ENCODE results near the gene GPT2. TPM values are rescaled to one million over a fixed set of nuclear protein-coding genes. Genes with fewer than 3 reads are reported as not detected.

Gene GPT2
- total and polyA plus RNA-seq, 2 experiments from 2014 or later: 41.0 to 51.3 TPM

- H3K27ac ChIP-seq: no peak overlapping the region
- DNase-seq (ENCODE audit: low spot score): no peak
- H3K9me2 ChIP-seq (replicated peaks; ENCODE audit: insufficient read depth): no peaks in the 10 kb centered on the region
- WGBS (ENCODE audit: low lambda C conversion rate, missing lambda C conversion rate): 95% methylated on average over 10 of the region's 10 CpGs
- H4K20me1 ChIP-seq (ENCODE audit: insufficient read depth, poor library complexity, severe bottlenecking): no peaks in the 10 kb centered on the region
- no peaks in the 10 kb centered on the region for H3K4me1 ChIP-seq (ENCODE audit: insufficient read depth)
- H3K79me2 ChIP-seq: no peaks in the 10 kb centered on the region
- no peak overlapping the region for H3K4me3 ChIP-seq
- no peak overlapping the region for H2AFZ ChIP-seq
- H3K27me3 ChIP-seq: no peaks in the 10 kb centered on the region
- TF ChIP-seq CTCF (IDR thresholded peaks at IDR 0.05; ENCODE audit: poor library complexity): no peak
- no peak for TF ChIP-seq EZH2phosphoT487 (IDR thresholded peaks at IDR 0.05; ENCODE audit: low read depth, severe bottlenecking, unreplicated experiment)
- no peak overlapping the region for H3K4me2 ChIP-seq
- no peaks in the 10 kb centered on the region for H3K36me3 ChIP-seq (replicated peaks; ENCODE audit: insufficient read depth, low read depth)
- H3K9me3 ChIP-seq (ENCODE audit: low read depth): no peaks in the 10 kb centered on the region
These were observed 38.1 kb downstream of the GPT2 start for GRCh38 chr16:46922239-46922638.

DNA sequence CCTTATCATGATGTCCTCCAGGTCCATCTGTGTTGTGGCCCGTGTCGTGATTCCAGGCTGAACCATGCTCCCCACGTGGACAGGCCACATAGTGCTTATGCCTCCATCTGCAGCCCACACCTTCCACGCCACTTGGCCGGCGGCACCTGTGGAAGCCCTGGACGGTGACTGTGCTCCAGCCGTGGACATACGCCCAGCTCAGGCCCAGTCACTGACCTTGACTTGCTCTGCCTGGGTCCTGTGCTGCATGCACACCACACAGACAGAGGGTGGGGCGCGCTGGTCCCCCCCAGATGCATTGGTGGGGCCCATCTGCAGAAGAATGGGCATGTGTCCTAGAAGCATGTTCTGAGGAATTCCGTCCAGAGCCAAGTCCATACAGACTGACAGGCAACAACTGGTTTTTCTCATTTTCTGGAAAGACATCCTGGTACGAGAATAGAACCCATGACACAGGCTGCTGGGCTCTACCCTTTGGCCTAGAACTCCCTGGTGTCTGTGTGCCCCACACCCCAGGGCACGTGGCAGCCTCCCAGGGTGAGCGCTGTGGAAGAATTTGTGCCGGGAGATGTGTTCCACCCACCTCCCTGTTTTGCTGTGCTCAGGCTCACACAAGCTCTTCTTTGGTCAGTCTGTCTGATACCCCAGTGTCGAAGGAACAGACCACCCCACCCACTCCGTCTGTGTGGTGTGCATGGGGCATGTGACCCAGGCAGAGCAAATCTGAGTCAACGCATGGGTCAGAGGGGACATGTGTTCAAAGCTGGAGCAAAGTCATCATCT lies 39.5 kb downstream of the GPT2 start:
- WGBS (ENCODE audit: low lambda C conversion rate, missing lambda C conversion rate): 91% methylated on average over 19 of the region's 19 CpGs
- Histone ChIP-seq H3K36me3 (replicated peaks; ENCODE audit: insufficient read depth, low read depth) (no peaks in the 10 kb centered on the region), H2AFZ (no peak overlapping the region), H3K27ac (no peak overlapping the region), H3K79me2 (no peaks in the 10 kb centered on the region), H4K20me1 (ENCODE audit: insufficient read depth, poor library complexity, severe bottlenecking) (no peaks in the 10 kb centered on the region), H3K9me2 (replicated peaks; ENCODE audit: insufficient read depth) (no peaks in the 10 kb centered on the region), H3K27me3 (no peaks in the 10 kb centered on the region), H3K9me3 (ENCODE audit: low read depth) (no peaks in the 10 kb centered on the region), H3K4me3 (no peak overlapping the region), H3K4me2 (no peak overlapping the region), H3K4me1 (ENCODE audit: insufficient read depth) (no peaks in the 10 kb centered on the region)
- DNase-seq (ENCODE audit: low spot score): no peak
- TF ChIP-seq EZH2 (IDR thresholded peaks at IDR 0.05; ENCODE audit: borderline replicate concordance): no peak

GRCh38 chr16:46924402-46924801 lies 40.2 kb downstream of the GPT2 start:
- H2AFZ ChIP-seq: no peak overlapping the region
- no peaks in the 10 kb centered on the region for H3K79me2 ChIP-seq
- no peak overlapping the region for H3K4me2 ChIP-seq
- 96% methylated on average over 6 of the region's 6 CpGs for WGBS (ENCODE audit: low lambda C conversion rate, missing lambda C conversion rate)
- H3K9me2 ChIP-seq (replicated peaks; ENCODE audit: insufficient read depth): no peaks in the 10 kb centered on the region
- no peak for DNase-seq (ENCODE audit: low spot score)
- H3K27ac ChIP-seq: no peak overlapping the region
- H3K4me3 ChIP-seq: no peak overlapping the region
- H3K4me1 ChIP-seq (ENCODE audit: insufficient read depth): no peaks in the 10 kb centered on the region
- no peaks in the 10 kb centered on the region for H3K27me3 ChIP-seq
- H4K20me1 ChIP-seq (ENCODE audit: insufficient read depth, poor library complexity, severe bottlenecking): no peaks in the 10 kb centered on the region
- no peaks in the 10 kb centered on the region for H3K36me3 ChIP-seq (replicated peaks; ENCODE audit: insufficient read depth, low read depth)
- no peaks in the 10 kb centered on the region for H3K9me3 ChIP-seq (ENCODE audit: low read depth)
- TF ChIP-seq CTCF (IDR thresholded peaks at IDR 0.05; ENCODE audit: poor library complexity): no peak
- no peak for TF ChIP-seq EZH2 (IDR thresholded peaks at IDR 0.05; ENCODE audit: borderline replicate concordance)
- no peak for TF ChIP-seq EZH2phosphoT487 (IDR thresholded peaks at IDR 0.05; ENCODE audit: low read depth, severe bottlenecking, unreplicated experiment)

DNA sequence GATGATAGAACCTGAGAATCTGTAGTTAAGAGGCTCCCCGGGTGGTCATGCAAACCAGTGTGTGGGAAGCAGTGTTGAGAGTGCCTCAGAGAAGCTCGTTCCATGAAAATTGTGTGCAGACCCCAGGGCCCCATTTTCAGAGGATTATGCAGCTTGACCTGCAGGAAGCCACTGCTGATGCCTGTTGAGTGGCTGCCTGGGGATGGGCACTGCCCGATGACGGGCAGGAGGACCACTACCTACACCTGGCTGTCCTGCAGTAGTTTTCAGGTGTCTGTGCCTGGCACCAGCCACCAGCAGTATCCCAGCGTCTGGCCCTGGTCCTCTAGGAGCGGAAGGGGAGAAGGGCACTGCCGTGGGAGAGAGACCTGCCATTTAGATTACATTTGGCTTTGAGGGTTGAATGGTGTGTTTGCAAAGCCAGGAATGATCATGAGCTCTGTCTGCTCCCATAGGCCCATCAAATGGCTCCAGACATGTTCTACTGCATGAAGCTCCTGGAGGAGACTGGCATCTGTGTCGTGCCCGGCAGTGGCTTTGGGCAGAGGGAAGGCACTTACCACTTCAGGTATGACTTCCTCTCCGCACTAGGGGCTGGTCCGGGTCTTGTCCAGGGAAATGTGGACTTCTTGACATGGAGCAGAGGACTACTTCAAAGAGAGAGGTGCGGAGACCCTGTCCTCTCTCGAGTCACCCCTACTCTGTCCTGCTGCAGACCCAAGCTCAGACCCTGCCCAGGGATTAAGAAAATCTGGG lies 42.5 kb downstream of the GPT2 start:
- H3K9me2 ChIP-seq (replicated peaks; ENCODE audit: insufficient read depth): no peaks in the 10 kb centered on the region
- no peaks in the 10 kb centered on the region for H3K79me2 ChIP-seq
- H3K27me3 ChIP-seq: no peaks in the 10 kb centered on the region
- H3K36me3 ChIP-seq (replicated peaks; ENCODE audit: insufficient read depth, low read depth): no peaks in the 10 kb centered on the region
- no peaks in the 10 kb centered on the region for H3K9me3 ChIP-seq (ENCODE audit: low read depth)
- no peak overlapping the region for H3K27ac ChIP-seq
- no peak for TF ChIP-seq CTCF (IDR thresholded peaks at IDR 0.05; ENCODE audit: poor library complexity)
- TF ChIP-seq EZH2 (IDR thresholded peaks at IDR 0.05; ENCODE audit: borderline replicate concordance): no peak
- no peak for TF ChIP-seq EZH2phosphoT487 (IDR thresholded peaks at IDR 0.05; ENCODE audit: low read depth, severe bottlenecking, unreplicated experiment)
- H3K4me1 ChIP-seq (ENCODE audit: insufficient read depth): no peaks in the 10 kb centered on the region
- no peak for DNase-seq (ENCODE audit: low spot score)
- H3K4me3 ChIP-seq: no peak overlapping the region
- H3K4me2 ChIP-seq: no peak overlapping the region
- H4K20me1 ChIP-seq (ENCODE audit: insufficient read depth, poor library complexity, severe bottlenecking): no peaks in the 10 kb centered on the region
- 98% methylated on average over 13 of the region's 13 CpGs for WGBS (ENCODE audit: low lambda C conversion rate, missing lambda C conversion rate)
- no peak overlapping the region for H2AFZ ChIP-seq

Data from hepatocyte (in vitro differentiated cells).